ENCODE data around the gene PDLIM1. TPM values are rescaled to one million over a fixed set of nuclear protein-coding genes. Genes with fewer than 3 reads are reported as not detected.

Gene PDLIM1
- polyA plus RNA-seq, 1 donor (not counting 4 experiments of a cell fraction or from before 2014, with no cell fraction given), result 298 TPM

GRCh38 chr10:95291365-95292039 is 699 bp upstream of the PDLIM1 start:
- DNase-seq (ENCODE audit: low read depth, low spot score) (no peak), FAIRE-seq (no peak)
- Histone ChIP-seq H3K36me3 (ENCODE audit: control insufficient read depth in 2 of 2, extremely low read depth in 1 of 2, insufficient read depth in 2 of 2, low read length in 2 of 2) (peaks cover 0 to 5% of the 10 kb centered on the region in 2 experiments), H3K4me2 (ENCODE audit: control insufficient read depth, extremely low read depth, insufficient read depth, low read depth, low read length) (peak overlapping the region; percentile 65), H3K4me3 (ENCODE audit: control insufficient read depth in 2 of 3, extremely low read depth in 1 of 3, insufficient read depth in 2 of 3, low read depth in 1 of 3, low read length in 3 of 3) (peak overlapping the region; percentile 24 to 34 (median 31)), H3K27me3 (ENCODE audit: control insufficient read depth, extremely low read depth, insufficient read depth, low read length) (no peaks in the 10 kb centered on the region), H3K9me1 (ENCODE audit: control insufficient read depth, extremely low read depth, insufficient read depth, low read length) (peaks cover 2% of the 10 kb centered on the region), H3K79me2 (ENCODE audit: control insufficient read depth, insufficient read depth, low read length) (peaks cover 43% of the 10 kb centered on the region), H3K9ac (ENCODE audit: control insufficient read depth, extremely low read depth, insufficient read depth, low read length) (peak overlapping the region; percentile 85), H3K9me3 (ENCODE audit: control insufficient read depth, low read depth, low read length) (no peaks in the 10 kb centered on the region), H3K4me1 (ENCODE audit: control insufficient read depth, extremely low read depth, insufficient read depth, low read length) (peaks cover 42% of the 10 kb centered on the region), H2AFZ (ENCODE audit: control insufficient read depth, low read length) (peak overlapping the region; percentile 67), H3K27ac (ENCODE audit: control insufficient read depth, insufficient read depth, low read length) (peak overlapping the region; percentile 61), H4K20me1 (ENCODE audit: control insufficient read depth, extremely low read depth, insufficient read depth, low read length) (peaks cover 8% of the 10 kb centered on the region)
- TF ChIP-seq CTCF (optimal IDR thresholded peaks at IDR 0.05 in 1 of 3, IDR thresholded peaks at IDR 0.05 in 1 of 3, conservative IDR thresholded peaks at IDR 0.05 in 1 of 3; ENCODE audit: extremely low read depth in 1 of 3, insufficient read depth in 2 of 3, low read length in 3 of 3), result no peak
- TF ChIP-seq EZH2 (IDR thresholded peaks at IDR 0.05; ENCODE audit: low read length), result no peak
- dilution Hi-C loops (cut with MboI; ENCODE audit: extremely low pct_ligation_motif_present, low sequenced_read_pairs), result no loop called here

- peaks cover 58% of the 10 kb centered on the region for H3K79me2 ChIP-seq (ENCODE audit: control insufficient read depth, insufficient read depth, low read length)
Observed at GRCh38 chr10:95289921-95290421, 832 bp downstream of the PDLIM1 start.

More at GRCh38 chr10:95289921-95290421, 832 bp downstream of the PDLIM1 start:
- Histone ChIP-seq H3K36me3 (ENCODE audit: control insufficient read depth in 2 of 2, extremely low read depth in 1 of 2, insufficient read depth in 2 of 2, low read length in 2 of 2) (peaks cover 5 to 6% of the 10 kb centered on the region in 2 experiments), H3K4me1 (ENCODE audit: control insufficient read depth, extremely low read depth, insufficient read depth, low read length) (peaks cover 38% of the 10 kb centered on the region), H3K27me3 (ENCODE audit: control insufficient read depth, extremely low read depth, insufficient read depth, low read length) (no peaks in the 10 kb centered on the region), H4K20me1 (ENCODE audit: control insufficient read depth, extremely low read depth, insufficient read depth, low read length) (peaks cover 12% of the 10 kb centered on the region), H3K9me3 (ENCODE audit: control insufficient read depth, low read depth, low read length) (no peaks in the 10 kb centered on the region), H3K9ac (ENCODE audit: control insufficient read depth, extremely low read depth, insufficient read depth, low read length) (peak overlapping the region; percentile 85), H2AFZ (ENCODE audit: control insufficient read depth, low read length) (no peak overlapping the region), H3K4me2 (ENCODE audit: control insufficient read depth, extremely low read depth, insufficient read depth, low read depth, low read length) (peak overlapping the region; percentile 99), H3K27ac (ENCODE audit: control insufficient read depth, insufficient read depth, low read length) (peak overlapping the region; percentile 84), H3K9me1 (ENCODE audit: control insufficient read depth, extremely low read depth, insufficient read depth, low read length) (peaks cover 4% of the 10 kb centered on the region), H3K4me3 (ENCODE audit: control insufficient read depth in 2 of 3, extremely low read depth in 1 of 3, insufficient read depth in 2 of 3, low read depth in 1 of 3, low read length in 3 of 3) (peak overlapping the region; percentile 70 to 97 (median 74))
- dilution Hi-C loops (cut with MboI; ENCODE audit: extremely low pct_ligation_motif_present, low sequenced_read_pairs), result no loop called here
- no peak for FAIRE-seq
- no peak for TF ChIP-seq EZH2 (IDR thresholded peaks at IDR 0.05; ENCODE audit: low read length)
- no peak for TF ChIP-seq CTCF (optimal IDR thresholded peaks at IDR 0.05 in 1 of 3, IDR thresholded peaks at IDR 0.05 in 1 of 3, conservative IDR thresholded peaks at IDR 0.05 in 1 of 3; ENCODE audit: extremely low read depth in 1 of 3, insufficient read depth in 2 of 3, low read length in 3 of 3)
- DNase-seq (ENCODE audit: low read depth, low spot score), result no peak

All from keratinocyte (primary cell).